Right kidney (tissue), 1 donor: ENCODE measurements around the gene DENND1C.
A peak's percentile ranks its signal among the peaks of the same experiment; 100 is the strongest.
"Not testable (repeated sequence)": the region's sequence is repeated elsewhere in the genome, so short reads cannot be mapped to it uniquely, and the experiment has no call there.

Experiments
- DNase-seq: peaks from one replicate; pipeline ENCODE4 v3.0.0-alpha.2; 2016

The DENND1C gene

DNA sequence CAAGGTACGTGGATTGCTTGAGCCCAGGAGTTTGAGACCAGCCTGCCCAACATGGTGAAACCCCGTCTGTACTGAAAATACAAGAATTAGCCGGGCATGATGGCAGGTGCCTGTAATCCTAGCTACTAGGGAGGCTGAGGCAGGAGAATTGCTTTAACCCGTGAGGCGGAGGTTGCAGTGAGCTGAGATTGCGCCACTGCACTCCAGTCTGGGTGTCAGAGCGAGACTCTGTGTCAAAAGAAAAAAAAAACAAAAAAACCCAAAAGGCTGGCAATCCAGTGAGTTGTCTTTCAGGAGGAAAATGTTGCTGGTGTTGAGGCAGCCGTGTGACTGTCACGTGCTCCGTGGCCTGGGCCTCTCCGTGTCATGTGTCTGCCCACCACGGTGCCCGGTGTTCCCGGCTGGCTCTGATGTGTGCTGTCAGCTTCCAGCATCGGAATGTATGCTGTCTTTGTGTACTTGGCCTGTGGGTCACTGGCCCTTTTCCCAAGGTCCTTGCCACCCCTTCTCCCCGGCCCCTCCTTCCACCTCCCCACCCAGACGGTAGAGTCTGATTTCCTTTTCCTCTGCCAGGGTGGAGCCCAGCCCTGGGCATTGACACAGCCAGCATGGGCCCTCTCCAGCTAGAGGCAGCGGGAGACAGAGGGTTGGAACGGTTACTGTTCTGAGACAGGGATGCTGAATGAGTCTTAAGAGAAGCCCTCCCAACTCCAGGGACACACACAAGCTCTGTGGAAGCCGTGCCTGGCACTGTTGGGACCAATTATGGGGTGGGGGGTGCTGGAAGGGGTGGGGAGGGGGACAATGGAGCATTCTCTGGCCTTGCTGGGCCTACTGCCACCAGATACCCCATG lies 27.8 kb upstream of the DENND1C start:
- no peak for DNase-seq

DNA sequence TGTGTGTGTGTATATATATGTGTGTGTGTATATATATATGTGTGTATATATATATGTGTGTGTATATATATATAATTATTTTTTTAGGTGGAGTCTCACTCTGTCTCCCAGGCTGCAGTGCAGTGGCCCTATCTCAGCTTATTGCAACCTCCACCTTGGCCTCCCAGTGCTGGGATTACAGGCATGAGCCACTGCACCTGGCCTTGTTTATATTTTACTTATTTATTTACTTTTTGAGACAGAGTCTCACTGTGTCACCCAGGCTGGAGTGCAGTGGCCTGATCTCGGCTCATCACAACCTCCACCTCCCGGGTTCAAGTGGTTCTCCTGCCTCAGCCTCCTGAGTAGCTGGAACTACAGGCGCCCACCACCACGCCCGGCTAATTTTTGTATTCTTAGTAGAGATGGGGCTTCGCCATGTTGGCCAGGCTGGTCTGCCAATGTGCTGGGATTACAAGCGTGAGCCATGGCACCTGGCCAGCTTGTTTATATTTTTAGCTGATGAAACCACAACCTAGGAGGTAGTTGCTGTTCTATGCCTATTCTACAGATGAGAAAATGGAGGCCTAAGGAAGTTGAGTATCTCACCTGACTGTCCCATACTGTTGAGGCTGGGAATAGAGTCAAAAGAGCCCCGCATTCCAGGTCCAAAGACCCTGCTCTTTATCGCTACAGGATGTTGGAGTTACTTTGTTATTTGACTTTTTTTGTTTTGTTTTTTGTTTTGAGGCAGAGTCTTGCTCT lies 26.6 kb upstream of the DENND1C start:
- DNase-seq: not testable (repeated sequence)

DNA sequence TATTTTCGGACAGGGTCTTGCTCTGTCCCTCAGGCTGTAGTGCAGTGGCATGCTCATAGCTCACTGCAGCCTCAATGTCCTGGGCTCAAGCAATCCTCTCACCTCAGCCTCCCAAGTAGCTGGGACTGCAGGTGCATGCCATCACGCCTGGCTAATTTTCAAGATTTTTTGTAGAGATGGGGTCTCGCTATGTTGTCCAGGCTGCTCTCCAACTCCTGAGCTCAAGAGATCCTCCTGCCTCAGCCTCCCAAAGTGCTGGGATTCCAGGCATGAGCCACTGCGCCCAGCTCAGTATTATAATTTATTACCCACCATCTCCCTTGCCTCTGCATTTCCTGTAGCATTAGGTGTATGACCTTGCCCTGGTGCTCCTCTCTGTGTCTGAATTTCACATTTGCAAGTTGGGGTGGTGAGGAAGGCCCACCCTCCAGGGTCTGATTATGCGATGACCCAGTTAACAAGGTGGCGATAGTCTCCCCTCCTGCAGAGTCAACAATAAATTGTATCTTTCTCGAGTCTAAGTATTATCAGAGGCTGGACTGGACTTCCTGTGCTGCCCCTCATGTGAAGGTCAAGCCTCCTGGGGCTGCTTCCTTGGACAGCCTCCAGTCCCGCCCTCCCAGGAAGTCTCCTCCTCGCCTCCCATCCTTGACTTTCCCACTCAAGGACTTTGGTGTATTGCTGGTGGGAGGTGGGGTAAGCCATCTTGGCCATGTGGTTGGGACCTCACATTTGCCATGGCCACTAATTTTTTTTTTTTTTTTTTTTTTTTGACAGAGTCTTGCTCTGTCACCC lies 22.0 kb upstream of the DENND1C start:
- no peak for DNase-seq

DNA sequence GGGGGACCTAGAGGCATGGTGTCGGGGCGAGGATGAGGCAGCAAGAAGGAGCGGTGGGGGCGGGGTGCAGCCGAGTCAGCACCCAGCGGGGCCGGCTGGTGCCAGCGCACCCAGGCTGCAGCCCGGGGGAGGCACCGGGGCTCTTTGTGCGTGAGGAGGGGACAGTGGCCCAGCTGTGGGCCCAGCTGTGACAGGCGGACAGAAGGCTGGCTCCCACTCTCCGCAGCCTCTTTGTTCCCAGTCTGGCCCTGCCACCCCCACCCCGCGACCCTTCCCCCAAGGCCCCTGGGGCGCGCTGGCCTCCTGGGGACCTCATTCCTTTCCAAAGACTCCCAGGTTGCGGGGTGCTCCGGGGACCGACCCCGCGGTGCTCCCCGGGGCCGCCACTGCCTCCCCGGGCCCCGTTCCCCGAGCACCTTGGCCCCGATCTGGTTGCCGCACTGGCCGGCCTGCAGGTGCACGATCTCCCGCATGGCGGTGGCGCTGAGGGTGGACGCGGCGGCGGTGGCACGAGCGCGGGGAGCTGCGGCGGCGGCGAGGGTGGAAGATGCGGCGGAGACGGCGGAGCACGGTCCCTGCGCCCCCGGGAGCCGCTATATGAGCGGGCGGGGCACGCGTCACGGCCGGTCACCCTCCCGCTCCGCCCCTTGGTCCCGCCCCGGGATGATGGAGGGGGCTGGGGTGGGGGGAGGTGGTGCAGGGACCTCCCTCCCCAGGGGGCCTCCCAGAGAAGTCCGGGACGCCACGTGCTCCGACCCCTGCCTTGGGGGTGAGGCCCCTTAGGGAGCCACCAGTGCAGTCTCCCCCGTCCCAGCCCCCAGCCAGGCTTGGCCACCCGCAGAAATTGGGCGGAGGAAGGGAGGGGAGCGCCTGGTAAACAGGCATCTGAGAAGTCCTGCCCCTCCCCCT lies 20.4 kb upstream of the DENND1C start, which contains the start of gene TUBB4A:
Gene TUBB4A (minus strand): TSS at position 570 of the 909 bp plus-strand sequence. CDS start 97 bp downstream, at position 473.
- DNase-seq: peak; percentile 65

DNA sequence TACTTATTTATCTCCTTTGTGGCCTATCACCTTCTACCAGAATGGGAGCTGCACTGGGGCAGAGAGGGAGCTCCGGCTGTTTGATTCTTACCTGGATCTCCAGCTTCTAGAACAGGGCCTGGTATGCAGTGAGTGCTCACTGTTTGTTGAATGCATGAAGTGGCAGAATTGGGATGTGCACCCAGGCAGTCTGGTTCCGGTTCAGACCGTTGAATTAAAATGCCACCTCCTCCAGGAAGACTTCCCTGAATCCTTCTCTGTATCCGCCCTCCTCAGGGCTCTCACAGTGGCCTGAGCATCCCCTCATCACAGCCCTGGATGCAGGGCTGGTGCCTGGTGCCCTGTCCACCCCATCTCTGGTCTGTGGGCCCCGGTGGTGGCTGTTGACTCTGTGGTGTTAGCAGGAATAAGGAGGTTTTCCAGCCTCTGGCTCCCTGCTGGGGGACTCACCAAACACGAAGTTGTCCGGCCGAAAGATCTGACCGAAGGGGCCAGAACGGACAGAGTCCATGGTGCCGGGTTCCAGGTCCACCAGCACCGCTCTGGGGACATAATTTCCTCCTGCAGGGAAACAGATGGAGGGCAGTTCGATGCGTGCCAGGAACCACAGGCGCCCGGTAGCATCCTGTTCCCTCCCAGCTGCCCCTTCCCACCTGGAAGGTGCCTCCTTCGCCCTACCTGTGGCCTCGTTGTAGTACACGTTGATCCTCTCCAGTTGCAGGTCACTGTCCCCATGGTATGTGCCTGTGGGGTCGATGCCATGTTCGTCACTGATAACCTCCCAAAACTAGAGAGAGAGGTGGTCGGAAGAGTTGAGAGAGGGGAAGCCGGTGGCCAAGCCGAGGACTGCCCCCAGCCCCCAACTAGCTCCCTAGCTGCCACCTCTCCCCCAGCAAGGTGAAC lies 19.5 kb upstream of the DENND1C start:
- DNase-seq: no peak

DNA sequence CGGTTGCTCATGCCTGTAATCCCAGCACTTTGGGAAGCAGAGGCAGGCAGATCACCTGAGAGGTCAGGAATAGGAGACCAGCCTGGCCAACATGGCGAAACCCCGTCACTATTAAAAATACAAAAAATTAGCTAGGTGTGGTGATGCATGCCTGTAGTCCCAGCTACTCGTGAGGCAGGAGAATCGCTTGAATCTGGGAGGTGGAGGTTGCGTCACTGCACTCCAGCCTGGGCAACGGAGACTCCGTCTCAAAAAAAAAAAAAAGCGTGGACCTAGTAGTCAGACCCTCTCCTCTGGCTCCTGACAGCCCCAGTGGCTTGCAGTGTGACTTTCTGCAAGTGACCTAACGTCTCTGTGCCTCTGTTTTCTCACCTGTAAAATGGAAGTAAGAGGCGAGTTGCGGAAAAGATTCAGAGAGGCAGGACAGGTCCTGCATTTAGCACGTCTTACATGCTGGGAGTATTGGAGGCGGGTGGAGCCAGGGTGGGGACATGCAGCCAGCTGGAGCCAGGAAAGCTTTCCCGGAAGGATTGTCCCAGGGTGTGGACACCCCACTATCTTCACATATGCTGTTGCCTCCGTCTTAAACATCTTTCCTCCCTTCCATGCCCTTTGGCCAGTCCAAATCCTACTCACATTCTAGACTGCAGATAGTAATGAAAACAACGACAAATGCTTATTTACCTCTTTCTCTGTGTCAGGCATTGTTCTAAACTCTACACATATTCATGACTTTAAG lies 17.6 kb upstream of the DENND1C start:
- no peak for DNase-seq

DNA sequence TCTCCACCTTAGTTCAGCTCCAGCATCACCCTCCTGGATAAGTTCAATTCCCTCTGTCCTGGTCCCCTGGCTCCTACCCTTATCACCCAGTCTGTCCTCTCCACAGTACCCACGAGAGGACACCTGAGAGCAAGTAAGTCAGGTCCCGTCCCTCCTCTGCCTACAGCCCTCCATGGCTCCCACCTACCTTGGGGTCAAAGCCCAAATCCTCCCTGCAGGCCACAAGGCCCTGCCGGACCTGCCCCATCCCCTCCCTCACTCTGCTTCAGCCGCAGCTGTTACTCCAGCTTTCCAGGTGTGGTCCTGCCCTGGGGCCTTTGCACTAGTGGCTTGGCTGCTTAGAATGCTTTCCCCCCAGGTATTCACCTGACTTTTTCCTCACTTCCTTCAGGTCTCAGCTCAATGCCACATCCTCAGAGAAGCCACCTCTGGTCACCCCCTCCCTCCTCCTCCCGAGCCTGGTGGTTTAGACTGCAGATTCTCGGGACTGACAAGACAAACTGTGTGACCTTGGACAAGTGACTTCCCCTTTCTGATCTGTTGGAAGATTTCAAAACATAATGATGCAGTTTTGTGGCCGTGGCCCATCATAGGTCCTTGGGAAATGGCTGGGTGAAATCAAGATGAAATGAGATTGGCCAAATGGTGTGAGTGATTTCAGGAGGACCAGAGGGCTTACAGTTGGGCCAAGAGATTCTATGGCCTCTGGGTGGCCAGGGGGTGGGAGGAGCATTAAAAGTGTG lies 16.9 kb upstream of the DENND1C start:
- no peak for DNase-seq

DNA sequence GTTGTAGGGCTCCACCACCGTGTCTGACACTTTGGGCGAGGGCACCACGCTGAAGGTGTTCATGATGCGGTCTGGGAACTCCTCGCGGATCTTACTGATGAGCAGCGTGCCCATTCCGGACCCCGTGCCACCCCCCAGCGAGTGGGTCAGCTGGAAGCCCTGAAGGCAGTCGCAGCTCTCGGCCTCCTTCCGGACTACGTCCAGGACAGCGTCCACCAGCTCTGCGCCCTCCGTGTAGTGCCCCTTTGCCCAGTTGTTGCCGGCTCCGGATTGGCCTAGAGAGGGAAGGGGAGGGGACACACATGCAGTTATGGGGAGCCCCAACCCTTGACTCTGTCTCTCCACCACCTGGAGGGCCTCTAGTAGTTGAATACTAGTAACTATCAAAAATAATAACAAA lies 14.4 kb upstream of the DENND1C start:
- DNase-seq: no peak

DNA sequence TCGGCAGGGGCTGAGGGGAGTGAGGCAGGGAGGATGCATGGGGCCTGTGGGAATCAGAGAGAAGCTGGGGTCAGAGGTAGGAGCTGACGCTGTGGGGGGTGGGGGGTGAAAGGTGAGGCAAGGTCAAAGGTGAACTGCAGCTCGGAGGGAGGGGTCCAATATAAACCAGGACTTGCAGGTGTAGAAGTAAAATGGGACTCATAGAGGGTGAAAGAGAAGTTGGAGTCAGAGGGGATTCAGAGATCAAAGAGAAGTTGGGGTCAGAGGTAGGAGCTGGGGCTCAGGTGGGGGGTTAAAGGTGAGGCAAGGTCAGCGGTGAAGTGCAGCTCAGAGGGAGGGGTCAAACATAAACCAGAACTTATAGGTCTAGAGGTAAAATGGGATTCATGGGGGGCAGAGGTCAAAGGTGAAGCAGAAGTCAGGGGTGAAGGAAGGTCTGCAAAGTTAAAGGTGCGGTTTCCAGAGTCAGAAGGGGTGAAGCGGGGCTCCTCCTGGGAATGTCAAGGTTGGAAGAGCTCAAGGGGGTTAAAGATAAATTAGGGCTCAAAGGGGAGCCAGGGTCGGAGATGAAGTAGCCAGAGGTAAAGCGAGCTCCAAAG lies 12.9 kb upstream of the DENND1C start:
- DNase-seq: no peak

DNA sequence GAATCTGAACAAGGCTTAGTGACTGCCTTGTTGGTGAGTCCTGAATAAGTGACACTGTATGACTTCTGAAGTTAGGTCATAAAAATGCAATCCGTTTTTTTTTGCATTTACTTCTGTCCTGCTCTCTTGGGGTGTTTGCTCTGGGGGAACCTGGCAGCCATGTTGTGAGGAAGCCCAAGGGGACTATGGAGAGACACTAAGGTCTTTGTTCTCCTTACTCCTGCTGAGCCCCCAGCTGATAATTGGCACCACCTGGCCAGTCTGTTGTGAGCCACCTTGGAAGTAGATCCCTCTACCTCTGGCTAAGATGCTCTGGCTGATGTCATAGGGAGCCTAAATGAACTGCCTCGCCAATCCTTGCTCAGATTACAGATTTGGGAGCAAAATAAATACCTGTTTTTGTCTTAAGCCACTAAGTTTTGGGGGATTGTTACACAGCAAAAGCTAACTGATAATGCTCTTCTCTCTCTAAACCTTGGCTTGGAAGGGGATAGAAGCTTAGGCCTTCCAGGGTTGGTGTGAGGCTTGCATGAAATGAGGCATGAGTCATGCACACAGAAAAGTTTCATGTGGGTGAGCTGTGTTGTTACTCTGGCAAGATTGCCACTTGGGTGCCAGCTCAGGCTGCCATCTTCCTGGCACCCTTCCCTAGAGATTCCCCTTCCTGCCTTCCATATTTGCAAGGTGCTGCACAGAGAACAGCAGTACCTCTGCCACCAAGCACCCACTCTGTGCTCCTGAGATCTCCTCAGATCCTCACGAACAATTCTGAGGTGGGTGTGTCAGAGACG lies 10.4 kb upstream of the DENND1C start:
- DNase-seq: no peak

DNA sequence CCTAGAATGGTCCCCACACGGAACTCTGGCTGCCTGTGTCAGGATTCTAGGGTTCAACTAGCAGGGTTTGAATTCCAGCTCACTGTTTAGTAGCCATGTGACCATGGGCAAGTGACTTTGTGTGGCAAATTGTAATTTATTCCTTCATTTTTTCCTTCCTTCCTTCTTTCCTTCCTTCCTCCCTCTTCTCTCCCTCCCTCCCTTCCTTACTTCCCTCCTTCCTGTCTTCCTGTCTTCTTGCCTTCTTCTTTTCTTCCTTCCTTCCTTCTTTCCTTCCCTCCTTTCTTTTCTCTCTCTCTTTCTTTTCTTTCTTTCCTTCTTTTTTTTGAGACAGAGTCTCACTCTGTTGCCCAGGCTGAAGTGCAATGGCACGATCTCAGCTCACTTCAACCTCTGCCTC lies 8.5 kb upstream of the DENND1C start:
- no peak for DNase-seq

DNA sequence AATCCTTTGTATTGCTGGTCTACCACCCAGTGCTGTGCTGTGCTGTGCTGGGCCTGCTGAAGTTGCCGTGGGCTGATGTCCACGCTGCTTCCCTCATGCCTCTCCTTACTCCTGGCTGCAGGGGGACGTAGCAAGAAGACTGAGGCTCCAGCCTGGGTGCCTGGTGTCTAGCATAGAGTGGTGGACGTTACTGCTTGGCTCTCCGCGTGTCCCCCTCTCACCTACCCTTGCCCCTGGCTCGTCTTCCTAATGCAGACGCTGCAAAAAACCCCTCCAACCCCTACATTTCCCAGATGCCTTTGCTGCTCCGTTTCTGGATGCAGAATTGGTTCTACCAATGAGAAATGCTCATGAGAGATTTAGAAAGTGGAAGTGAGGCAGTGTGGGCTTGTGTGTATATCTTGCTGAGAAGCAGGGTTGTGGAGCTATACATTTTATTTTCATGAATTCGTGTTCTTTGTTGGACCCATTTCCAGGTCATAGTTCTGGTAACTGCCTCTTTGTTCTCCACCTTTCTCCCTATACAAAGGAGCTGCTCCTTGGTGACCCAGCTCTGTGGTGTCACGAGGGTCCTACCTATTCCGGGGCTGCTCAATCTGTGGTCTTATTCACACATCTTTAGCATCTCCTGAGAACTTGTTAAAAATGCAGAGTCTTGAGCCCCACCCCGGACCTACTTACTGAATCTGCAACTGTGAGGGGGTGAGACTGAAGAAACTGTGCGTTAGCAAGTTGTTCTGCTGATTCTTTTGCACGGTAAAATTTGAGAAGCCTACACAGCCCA lies 7.9 kb upstream of the DENND1C start:
- DNase-seq: no peak

DNA sequence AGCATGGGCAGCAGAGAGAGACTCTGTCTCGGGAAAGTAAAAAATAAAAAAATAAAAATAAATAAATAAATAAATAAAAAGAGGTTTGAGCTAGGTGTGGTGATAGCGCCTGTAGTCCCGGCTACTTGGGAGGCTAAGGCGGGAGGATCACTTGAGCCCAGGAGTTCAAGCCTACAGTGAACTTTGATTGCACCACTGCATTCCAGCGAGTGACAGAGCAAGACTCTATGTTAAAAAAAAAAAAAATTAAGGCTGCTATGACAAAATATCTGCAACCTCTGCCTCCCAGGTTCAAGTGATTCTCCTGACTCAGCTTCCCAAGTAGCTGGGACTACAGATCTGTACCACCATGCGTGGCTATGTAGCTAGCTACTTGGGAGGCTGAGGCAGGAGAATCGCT lies 3.2 kb upstream of the DENND1C start:
- DNase-seq: no peak

DNA sequence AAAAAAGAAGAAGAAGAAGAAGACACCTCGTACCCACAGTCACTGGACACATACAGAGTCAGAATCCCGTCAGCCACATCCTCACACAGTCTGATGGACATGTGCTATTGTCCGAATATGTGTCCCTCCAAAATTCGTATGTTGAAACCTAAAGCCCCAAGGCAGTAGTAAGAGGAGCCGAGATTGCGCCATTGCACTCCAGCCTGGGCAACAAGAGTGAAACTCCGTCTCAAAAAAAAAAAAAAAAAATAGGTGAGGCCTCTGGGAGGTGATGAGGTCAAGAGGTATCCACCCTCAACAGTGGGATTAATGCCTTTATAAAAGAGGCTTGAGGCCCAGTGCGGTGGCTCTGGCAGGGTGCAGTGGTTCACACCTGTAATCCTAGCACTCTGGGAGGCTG lies 2.6 kb upstream of the DENND1C start:
- no peak for DNase-seq

DNA sequence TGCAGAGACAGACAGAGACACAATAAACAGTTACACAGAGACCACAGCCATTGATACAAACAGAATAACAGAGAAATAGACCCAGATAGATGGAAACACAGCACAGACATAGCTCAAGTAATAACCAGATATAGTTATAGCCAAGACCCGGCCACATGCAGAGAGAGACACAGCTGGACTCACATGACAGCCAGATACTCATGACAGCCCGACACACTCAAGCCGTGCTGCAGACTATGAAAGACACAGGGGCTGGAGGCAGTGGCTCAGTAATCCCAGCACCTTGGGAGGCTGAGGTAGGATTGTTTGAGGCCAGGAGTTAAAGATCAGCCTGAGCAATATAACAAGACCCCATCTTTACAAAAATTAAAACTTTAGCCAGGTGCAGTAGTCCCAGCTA lies 1.6 kb upstream of the DENND1C start:
- DNase-seq: no peak

DNA sequence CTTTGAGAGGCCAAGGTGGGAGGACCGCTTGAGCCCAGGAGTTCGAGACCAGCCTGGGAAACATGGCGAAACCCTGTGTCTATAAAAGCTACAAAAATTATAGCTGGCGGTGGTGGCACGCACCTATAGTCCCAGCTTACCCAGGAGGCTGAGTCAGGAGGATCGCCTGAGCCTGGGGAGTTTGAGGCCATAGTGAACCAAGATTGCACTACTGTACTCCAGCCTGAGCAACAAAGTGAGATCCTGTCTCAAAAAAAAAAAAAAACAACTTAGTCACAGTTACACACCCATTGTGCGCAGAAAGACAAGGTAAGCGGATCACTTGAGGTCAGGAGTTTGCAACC lies 728 bp upstream of the DENND1C start:
- no peak for DNase-seq

DNA sequence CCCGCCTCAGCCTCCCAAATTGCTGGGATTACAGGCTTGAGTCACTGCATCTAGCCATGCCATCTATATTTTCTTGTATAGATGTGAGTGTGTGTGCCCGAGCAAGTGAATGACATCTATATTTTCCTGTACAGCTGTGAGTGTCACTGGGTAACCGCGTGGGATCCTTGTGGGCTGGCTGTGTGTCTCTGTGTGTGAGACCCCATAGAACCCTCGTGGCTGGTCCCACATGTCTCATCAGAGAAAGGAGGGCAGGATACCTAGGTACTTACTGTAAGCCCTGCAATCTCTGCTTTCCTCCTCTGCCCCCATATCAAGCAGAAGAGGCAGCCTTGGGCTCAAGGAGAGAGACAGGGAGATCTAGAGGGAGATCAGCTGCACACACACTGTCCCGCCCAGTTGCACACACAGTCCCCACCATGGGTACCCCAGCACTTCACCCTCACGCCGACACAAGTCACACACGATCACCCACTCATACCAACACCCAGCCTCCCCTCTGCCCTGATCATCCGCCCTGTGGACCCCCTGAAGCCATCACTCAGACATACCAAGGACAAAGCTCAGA lies 655 bp downstream of the DENND1C start:
- DNase-seq: no peak
